HG03025 (cell line): ENCODE data around the gene DMXL2.
"Not testable (repeated sequence)": the region's sequence is repeated elsewhere in the genome, so short reads cannot be mapped to it uniquely, and the experiment has no call there.

Experiments used
- ATAC-seq: cut with Tn5 transposase; IDR thresholded peaks from one replicate; pipeline ENCODE4 v1.9.1; 2021; ENCODE audit warnings: mild to moderate bottlenecking, moderate library complexity; ENCODE audit not compliant: unreplicated experiment, low FRiP score

Gene DMXL2

DNA sequence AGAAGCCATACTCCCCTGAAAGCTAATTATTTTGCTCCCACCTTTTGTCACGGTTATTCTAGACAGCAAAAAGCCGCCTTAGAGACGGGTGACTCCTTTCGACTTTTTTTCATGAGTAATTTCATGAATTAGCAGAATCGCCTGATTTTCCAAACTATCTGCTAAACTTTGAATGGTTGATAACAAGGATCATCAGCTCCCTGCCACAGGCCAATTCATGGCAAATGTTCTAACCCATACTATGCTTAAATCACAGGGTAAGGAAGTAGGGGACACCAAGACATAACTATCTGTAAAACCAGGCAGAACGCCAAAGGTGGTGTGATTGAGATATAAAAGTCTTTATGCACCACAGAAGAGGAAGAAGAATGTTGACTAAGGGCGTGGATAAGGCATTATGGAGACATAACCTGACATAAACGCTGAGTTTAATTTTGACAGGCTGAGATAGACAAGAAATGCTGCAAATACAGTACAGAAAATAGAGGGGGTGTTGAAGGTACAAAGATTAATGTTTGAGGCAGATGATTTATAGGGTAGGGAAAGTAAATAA, 891 bp upstream of the DMXL2 start:
- no peak for ATAC-seq

- peak; percentile 52 for ATAC-seq
Observed at GRCh38 chr15:51621936-51622603, 501 bp downstream of the DMXL2 start.

- no peak for ATAC-seq
Observed at GRCh38 chr15:51621155-51621765, 1.3 kb downstream of the DMXL2 start.

- ATAC-seq: no peak
Observed at GRCh38 chr15:51620641-51621040, 1.9 kb downstream of the DMXL2 start.

- ATAC-seq: no peak
Observed at GRCh38 chr15:51620122-51620521, 2.4 kb downstream of the DMXL2 start.

- ATAC-seq: no peak
Observed at GRCh38 chr15:51619331-51620035, 3.1 kb downstream of the DMXL2 start.

DNA sequence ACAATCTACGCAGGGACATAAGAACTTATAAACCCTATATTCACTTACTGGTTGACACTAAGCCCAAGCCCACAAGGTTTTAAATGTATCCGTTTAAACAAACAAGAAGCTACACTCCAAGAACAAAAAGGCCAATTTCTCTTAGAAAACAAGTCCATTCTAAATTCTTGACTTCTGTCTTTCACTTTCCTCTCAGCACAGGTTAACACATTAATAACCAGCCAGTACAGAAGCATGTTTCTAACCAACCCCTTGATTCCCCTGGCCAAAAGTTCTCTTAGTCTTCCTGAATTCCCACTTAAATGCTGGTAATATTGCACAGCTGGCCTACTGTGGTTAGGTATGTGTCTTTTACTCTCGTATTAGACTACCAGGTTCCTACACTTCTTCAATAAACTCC, 4.7 kb downstream of the DMXL2 start:
- ATAC-seq: no peak

GRCh38 chr15:51613951-51614350, 8.6 kb downstream of the DMXL2 start:
- ATAC-seq: no peak

DNA sequence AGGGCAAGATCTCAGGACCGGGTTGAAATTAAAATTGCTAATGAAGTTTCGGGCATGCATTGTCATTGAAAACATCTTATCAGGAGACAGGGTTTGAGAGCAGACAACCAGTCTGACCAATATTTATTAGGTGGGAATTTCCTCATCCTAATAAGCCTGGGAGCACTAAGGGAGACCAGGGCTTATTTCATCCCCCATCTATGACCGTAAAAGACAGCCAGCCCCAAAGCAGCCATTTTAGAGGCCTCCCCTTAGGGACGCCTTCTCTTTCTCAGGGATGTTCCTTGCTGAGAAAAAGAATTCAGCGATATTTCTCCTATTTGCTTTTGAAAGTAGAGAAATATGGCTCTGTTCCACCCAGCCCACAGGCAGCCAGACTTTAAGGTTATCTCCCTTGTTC, 9.9 kb downstream of the DMXL2 start:
- not testable (repeated sequence) for ATAC-seq

GRCh38 chr15:51603462-51603948, 19.1 kb downstream of the DMXL2 start:
- not testable (repeated sequence) for ATAC-seq

DNA sequence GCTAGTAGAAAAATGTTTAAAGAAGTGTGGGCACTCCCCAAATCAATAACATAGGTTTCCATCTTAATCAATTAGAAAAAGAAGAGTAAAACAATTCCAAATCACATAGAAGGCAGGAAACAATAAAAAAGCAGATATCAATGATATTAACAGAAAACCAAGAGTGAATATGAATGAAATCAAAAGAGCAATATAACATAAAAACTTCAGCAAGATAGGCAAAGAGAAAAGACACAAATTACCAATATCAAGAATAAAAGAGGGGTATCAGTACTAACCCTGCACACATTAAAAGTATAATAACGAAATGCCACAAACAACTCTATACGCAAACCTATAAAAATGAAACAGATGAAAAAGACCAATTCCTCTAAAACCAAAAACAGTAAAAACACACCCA, 19.6 kb downstream of the DMXL2 start:
- ATAC-seq: no peak

DNA sequence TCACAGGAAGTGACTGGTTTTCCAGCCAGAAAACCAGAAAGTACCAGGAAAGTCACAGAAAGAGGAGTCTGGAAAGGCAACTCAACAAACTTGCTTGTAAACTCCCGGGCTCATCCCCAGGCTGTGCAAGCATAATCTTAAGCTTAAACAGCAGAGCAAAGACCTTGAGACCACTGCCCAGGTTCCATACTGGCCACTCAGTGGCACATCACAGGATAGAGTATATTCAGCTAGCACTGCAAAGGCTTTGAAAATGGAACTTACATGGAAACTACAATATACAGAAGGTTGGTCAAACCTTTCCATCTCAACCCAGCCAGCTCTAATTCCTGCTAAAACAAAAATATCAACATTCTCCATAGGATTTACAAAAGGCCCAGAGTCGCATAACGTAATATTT, 20.1 kb downstream of the DMXL2 start:
- ATAC-seq: no peak

- ATAC-seq: no peak
Observed at GRCh38 chr15:51601801-51602200, 20.8 kb downstream of the DMXL2 start.

- no peak for ATAC-seq
Observed at GRCh38 chr15:51600114-51600513, 22.5 kb downstream of the DMXL2 start.

- no peak for ATAC-seq
Observed at GRCh38 chr15:51589881-51590568, 32.5 kb downstream of the DMXL2 start.

DNA sequence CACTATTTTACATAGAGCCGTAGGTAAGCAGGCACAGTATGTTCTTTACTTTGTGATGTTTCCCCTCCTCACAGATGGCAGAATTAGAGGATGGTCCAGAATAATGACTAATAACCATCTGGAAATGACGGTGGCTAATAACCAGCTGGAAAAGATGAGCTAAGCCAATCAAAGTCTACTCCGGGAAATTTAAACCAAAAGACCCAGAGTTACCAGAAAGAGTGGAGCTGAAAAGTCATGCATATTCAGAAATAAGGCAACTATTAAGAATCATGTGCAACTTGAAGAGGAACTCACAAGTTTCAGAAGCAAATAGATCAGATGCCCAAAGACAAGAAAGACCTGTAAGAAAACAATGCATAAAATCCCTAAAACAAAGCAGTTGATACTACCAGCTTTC, 33.6 kb downstream of the DMXL2 start:
- no peak for ATAC-seq

GRCh38 chr15:51585986-51586385, 36.6 kb downstream of the DMXL2 start:
- no peak for ATAC-seq

GRCh38 chr15:51580982-51581381, 41.6 kb downstream of the DMXL2 start:
- ATAC-seq: no peak

GRCh38 chr15:51580385-51580784, 42.2 kb downstream of the DMXL2 start:
- no peak for ATAC-seq

- no peak for ATAC-seq
Observed at GRCh38 chr15:51579012-51579411, 43.6 kb downstream of the DMXL2 start.
